RCC 7860 (cell line): ENCODE measurements around the gene C4orf33.
A peak's percentile ranks its signal among the peaks of the same experiment; 100 is the strongest.
"Not testable (repeated sequence)": the region's sequence is repeated elsewhere in the genome, so short reads cannot be mapped to it uniquely, and the experiment has no call there.

Experiments used
- DNase-seq: peaks from one replicate; pipeline ENCODE4 v3.0.0-alpha.2; 2015; ENCODE audit warnings: low spot score
- FAIRE-seq: peaks from 2 replicates; lab custom pipeline; 2012; peaks lifted over from hg19 to GRCh38; lab: Jason Lieb, UNC

Gene C4orf33

GRCh38 chr4:129095811-129096454, at the start of gene C4orf33:
C4orf33 (plus strand) TSS chr4:129096152; CDS start chr4:129102611, 6,459 bp downstream.
- DNase-seq = peak; percentile 31
- peak; percentile 45 for FAIRE-seq

- DNase-seq (no peak), FAIRE-seq (no peak)
Observed at GRCh38 chr4:129059028-129059427, 36.9 kb upstream of the C4orf33 start.

- FAIRE-seq (no peak), DNase-seq (no peak)
Observed at GRCh38 chr4:129062580-129062979, 33.4 kb upstream of the C4orf33 start.

GRCh38 chr4:129063640-129064039, 32.3 kb upstream of the C4orf33 start:
- no peak for FAIRE-seq

GRCh38 chr4:129064717-129065116, 31.2 kb upstream of the C4orf33 start:
- no peak for FAIRE-seq
- no peak for DNase-seq

More at GRCh38 chr4:129063640-129064039, 32.3 kb upstream of the C4orf33 start:
- DNase-seq = no peak

GRCh38 chr4:129069537-129069936, 26.4 kb upstream of the C4orf33 start:
- not testable (repeated sequence) for DNase-seq, FAIRE-seq

GRCh38 chr4:129077326-129077725, 18.6 kb upstream of the C4orf33 start:
- FAIRE-seq (no peak), DNase-seq (no peak)

- no peak for FAIRE-seq
Observed at GRCh38 chr4:129080129-129080528, 15.8 kb upstream of the C4orf33 start.

GRCh38 chr4:129082302-129082701, 13.7 kb upstream of the C4orf33 start:
- FAIRE-seq (no peak), DNase-seq (no peak)

More at GRCh38 chr4:129080129-129080528, 15.8 kb upstream of the C4orf33 start:
- DNase-seq = no peak

- DNase-seq (no peak), FAIRE-seq (no peak)
Observed at GRCh38 chr4:129085472-129085871, 10.5 kb upstream of the C4orf33 start.

GRCh38 chr4:129087516-129087915, 8.4 kb upstream of the C4orf33 start:
- DNase-seq (no peak), FAIRE-seq (no peak)

GRCh38 chr4:129092631-129093190, 3.2 kb upstream of the C4orf33 start:
- FAIRE-seq = no peak
- no peak for DNase-seq

GRCh38 chr4:129093191-129093920, 2.6 kb upstream of the C4orf33 start, which contains the start of gene SCLT1:
SCLT1 (minus strand) TSS chr4:129093539; CDS start chr4:129093103, 436 bp downstream.
- DNase-seq = peak; percentile 90

GRCh38 chr4:129094347-129094746, 1.6 kb upstream of the C4orf33 start:
- DNase-seq (no peak), FAIRE-seq (no peak)

More at GRCh38 chr4:129093191-129093920, 2.6 kb upstream of the C4orf33 start, which contains the start of gene SCLT1:
- FAIRE-seq = peak; percentile 78

GRCh38 chr4:129098531-129099001, 2.6 kb downstream of the C4orf33 start:
- DNase-seq (no peak), FAIRE-seq (no peak)

- FAIRE-seq = no peak
Observed at GRCh38 chr4:129109965-129110824, 14.2 kb downstream of the C4orf33 start.

GRCh38 chr4:129110931-129111330, 15.0 kb downstream of the C4orf33 start:
- no peak for FAIRE-seq
- DNase-seq = no peak

More at GRCh38 chr4:129109965-129110824, 14.2 kb downstream of the C4orf33 start:
- DNase-seq = no peak

GRCh38 chr4:129111919-129112318, 16.0 kb downstream of the C4orf33 start:
- DNase-seq (no peak), FAIRE-seq (no peak)

- FAIRE-seq = no peak
Observed at GRCh38 chr4:129113434-129113833, 17.5 kb downstream of the C4orf33 start.

GRCh38 chr4:129113919-129114318, 18.0 kb downstream of the C4orf33 start:
- DNase-seq = no peak
- FAIRE-seq = no peak

More at GRCh38 chr4:129113434-129113833, 17.5 kb downstream of the C4orf33 start:
- DNase-seq = no peak
